PC-9 (cell line): ENCODE measurements around the gene PPBP. TPM values are rescaled to one million over a fixed set of nuclear protein-coding genes. Genes with fewer than 3 reads are reported as not detected.

ENCODE experiments used
- BruUV-seq: library from RNA; stranded (reverse); fragments of 400-500 nt; replicated peaks from 2 replicates; lab custom pipeline; 2021; lab: Mats Ljungman, UMichigan
- CTCF ChIA-PET: fragments of 300-600 bp; sonication (Branson Sonifier 250); formaldehyde crosslinking; loops from one replicate; lab custom pipeline; 2022; ENCODE audit warnings: antibody characterized with exemption; lab: Charles Lee
- POLR2A ChIA-PET: fragments of 300-600 bp; sonication (Branson Sonifier 250); formaldehyde crosslinking; loops from one replicate; lab custom pipeline; 2022; ENCODE audit warnings: antibody characterized with exemption; ENCODE audit not compliant: unreplicated experiment; lab: Charles Lee
- DNase-seq, 2 experiments: peaks; one replicate each; pipeline versions ENCODE4 v3.0.0 to v3.0.0-alpha.2; 2015 to 2022; ENCODE audit warnings: mixed read lengths in 1 of 2
- H2AFZ ChIP-seq: fragments of 200-600 bp; sonication (generic); 2 replicates; pipeline ENCODE4 v1.8.1; 2017; ENCODE audit warnings: antibody characterized with exemption
- H3F3A ChIP-seq: fragments of 200-600 bp; sonication (generic); 2 replicates; pipeline ENCODE4 v1.8.1; 2017; ENCODE audit warnings: antibody characterized with exemption, mild to moderate bottlenecking, low read depth; ENCODE audit not compliant: insufficient read depth
- H3K27ac ChIP-seq: fragments of 200-600 bp; sonication (generic); 2 replicates; pipeline ENCODE4 v1.6.1; 2016; ENCODE audit warnings: mixed run types
- H3K27me3 ChIP-seq: fragments of 200-600 bp; sonication (generic); 2 replicates; pipeline ENCODE4 v1.6.1; 2016; ENCODE audit warnings: low read depth, mixed run types; ENCODE audit not compliant: insufficient read depth
- H3K36me3 ChIP-seq: fragments of 200-600 bp; sonication (generic); 2 replicates; pipeline ENCODE4 v1.6.1; 2016; ENCODE audit warnings: low read depth, mixed run types
- H3K4me1 ChIP-seq: fragments of 200-600 bp; sonication (generic); replicated peaks from 2 replicates; pipeline ENCODE4 v1.6.1; 2016; ENCODE audit warnings: mixed run types; ENCODE audit not compliant: insufficient read depth
- H3K4me2 ChIP-seq: fragments of 200-600 bp; sonication (generic); 2 replicates; pipeline ENCODE4 v1.6.1; 2017; ENCODE audit warnings: mixed run types
- H3K4me3 ChIP-seq: fragments of 200-600 bp; sonication (generic); 2 replicates; pipeline ENCODE4 v1.6.1; 2016; ENCODE audit warnings: mixed run types
- H3K79me2 ChIP-seq: fragments of 200-600 bp; sonication (generic); 2 replicates; pipeline ENCODE4 v1.6.1; 2017; ENCODE audit warnings: low read depth, mixed run types
- H3K9me2 ChIP-seq: fragments of 200-600 bp; sonication (generic); 2 replicates; pipeline ENCODE4 v1.8.1; 2017; ENCODE audit warnings: mild to moderate bottlenecking; ENCODE audit not compliant: insufficient read depth
- H3K9me3 ChIP-seq: fragments of 200-600 bp; sonication (generic); 2 replicates; pipeline ENCODE4 v1.8.1; 2016; ENCODE audit warnings: low read depth; ENCODE audit not compliant: insufficient read depth
- H4K20me1 ChIP-seq: fragments of 200-600 bp; sonication (generic); 2 replicates; pipeline ENCODE4 v1.8.1; 2017; ENCODE audit not compliant: insufficient read depth
- CTCF ChIP-seq: fragments of 200-600 bp; sonication (generic); conservative IDR thresholded peaks from 2 replicates; pipeline ENCODE4 v1.6.1; 2017; ENCODE audit warnings: mixed run types, antibody characterized with exemption, mild to moderate bottlenecking, moderate library complexity
- EZH2 ChIP-seq: fragments of 200-600 bp; sonication (generic); IDR thresholded peaks from 2 replicates; pipeline ENCODE4 v1.8.0; 2017; ENCODE audit warnings: antibody characterized with exemption, low read depth
- intact Hi-C: fragments of 100-400 bp; cut with micrococcal nuclease; formaldehyde crosslinking; loops from one replicate; pipeline ENCODE4 v1.10.0; 2022; ENCODE audit not compliant: unreplicated experiment
- total RNA-seq: library from RNA; stranded (reverse); gene quantifications from 2 replicates; pipeline ENCODE4 v1.2.3, GENCODE V29; 2021

PPBP gene
- total RNA-seq, 1 experiment from 2014 or later: not detected

GRCh38 chr4:74032064-74032463, 44.1 kb upstream of the PPBP start:
- Histone ChIP-seq H3K9me2 (no peaks in the 10 kb centered on the region), H3F3A (no peaks in the 10 kb centered on the region), H3K36me3 (no peaks in the 10 kb centered on the region), H3K27ac (no peak overlapping the region), H3K4me3 (no peak overlapping the region), H4K20me1 (no peaks in the 10 kb centered on the region), H2AFZ (no peak overlapping the region), H3K4me2 (no peak overlapping the region), H3K9me3 (no peaks in the 10 kb centered on the region), H3K4me1 (no peaks in the 10 kb centered on the region), H3K27me3 (no peaks in the 10 kb centered on the region), H3K79me2 (no peaks in the 10 kb centered on the region)
- TF ChIP-seq CTCF: no peak
- TF ChIP-seq EZH2: no peak
- DNase-seq: no peak
- intact Hi-C loops: loop anchor here (10.0 kb wide), 1 partner anchor 367 kb away; no protein-coding TSS in a partner anchor
- POLR2A ChIA-PET: no interaction called here
- CTCF ChIA-PET: no interaction called here
- no TSS peak for BruUV-seq

- Histone ChIP-seq H3K9me2 (no peaks in the 10 kb centered on the region), H2AFZ (no peak overlapping the region), H3K4me2 (no peak overlapping the region), H3K4me3 (no peak overlapping the region), H3K27me3 (no peaks in the 10 kb centered on the region), H3K27ac (no peak overlapping the region), H4K20me1 (no peaks in the 10 kb centered on the region), H3K9me3 (no peaks in the 10 kb centered on the region), H3F3A (no peaks in the 10 kb centered on the region), H3K79me2 (no peaks in the 10 kb centered on the region), H3K36me3 (no peaks in the 10 kb centered on the region), H3K4me1 (no peaks in the 10 kb centered on the region)
- no TSS peak for BruUV-seq
- no peak for TF ChIP-seq EZH2
- POLR2A ChIA-PET: no interaction called here
- no peak for DNase-seq
- CTCF ChIA-PET: no interaction called here
- intact Hi-C loops: loop anchor here (10.0 kb wide), 1 partner anchor 367 kb away; no protein-coding TSS in a partner anchor
Observed at GRCh38 chr4:74031576-74031975, 43.6 kb upstream of the PPBP start.

GRCh38 chr4:74030285-74030684, 42.3 kb upstream of the PPBP start:
- no peaks in the 10 kb centered on the region for H3K9me3 ChIP-seq
- H4K20me1 ChIP-seq: no peaks in the 10 kb centered on the region
- no peak for DNase-seq
- H3K4me3 ChIP-seq: no peak overlapping the region
- no peaks in the 10 kb centered on the region for H3F3A ChIP-seq
- no peak overlapping the region for H3K27ac ChIP-seq
- no peaks in the 10 kb centered on the region for H3K9me2 ChIP-seq
- intact Hi-C loops: loop anchor here (10.0 kb wide), 1 partner anchor 365 kb away; no protein-coding TSS in a partner anchor
- H3K79me2 ChIP-seq: no peaks in the 10 kb centered on the region
- no peak for TF ChIP-seq EZH2
- no peak for TF ChIP-seq CTCF
- no TSS peak for BruUV-seq
- no peaks in the 10 kb centered on the region for H3K36me3 ChIP-seq
- ChIA-PET CTCF (no interaction called here), POLR2A (no interaction called here)
- H3K27me3 ChIP-seq: no peaks in the 10 kb centered on the region
- H2AFZ ChIP-seq: no peak overlapping the region
- no peak overlapping the region for H3K4me2 ChIP-seq
- no peaks in the 10 kb centered on the region for H3K4me1 ChIP-seq

- Histone ChIP-seq H3K4me1 (no peaks in the 10 kb centered on the region), H3K4me2 (no peak overlapping the region), H3K36me3 (no peaks in the 10 kb centered on the region), H3K27me3 (no peaks in the 10 kb centered on the region), H3K4me3 (no peak overlapping the region), H3K79me2 (no peaks in the 10 kb centered on the region), H4K20me1 (no peaks in the 10 kb centered on the region), H2AFZ (no peak overlapping the region), H3K9me2 (no peaks in the 10 kb centered on the region), H3K9me3 (no peaks in the 10 kb centered on the region), H3F3A (no peaks in the 10 kb centered on the region), H3K27ac (no peak overlapping the region)
- ChIA-PET CTCF (no interaction called here), POLR2A (no interaction called here)
- no TSS peak for BruUV-seq
- TF ChIP-seq CTCF (no peak), EZH2 (no peak)
- intact Hi-C loops: no loop called here
- DNase-seq: no peak
Observed at GRCh38 chr4:74028504-74028903, 40.5 kb upstream of the PPBP start.
